ENCODE data around the gene TMEM69. TPM values are rescaled to one million over a fixed set of nuclear protein-coding genes. Genes with fewer than 3 reads are reported as not detected.
"Not testable (repeated sequence)": the region's sequence is repeated elsewhere in the genome, so short reads cannot be mapped to it uniquely, and the experiment has no call there.

TMEM69 gene
- total RNA-seq, 1 donor from 2014 or later = 17.0 TPM

DNA sequence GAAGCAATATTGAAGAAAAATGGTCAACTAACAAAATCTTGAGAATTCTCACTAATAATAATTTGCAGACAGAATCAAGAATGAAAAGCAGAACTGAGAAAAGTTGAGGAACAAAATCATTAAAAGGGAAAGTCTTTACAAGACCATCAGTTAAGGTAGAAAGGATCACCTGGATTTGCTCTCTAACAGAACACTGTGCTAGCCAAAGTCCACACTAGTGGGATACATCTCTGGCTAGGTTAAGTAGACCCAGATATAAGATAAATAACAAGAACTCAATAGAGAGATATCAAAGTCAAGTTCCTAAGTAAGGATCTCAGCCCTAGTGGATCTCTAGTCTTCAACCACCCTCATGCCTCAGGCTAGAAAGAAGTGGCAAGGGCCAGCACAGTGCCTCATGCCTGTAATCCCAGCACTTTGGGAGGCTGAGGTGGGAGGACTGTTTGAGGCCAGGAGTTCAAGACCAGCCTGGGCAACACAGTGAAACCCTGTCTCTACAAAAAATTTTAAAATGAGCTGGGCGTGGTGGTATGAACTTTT, 42.9 kb downstream of the TMEM69 start:
- no peak for DNase-seq (ENCODE audit: low spot score)

GRCh38 chr1:45739137-45739536, 51.2 kb downstream of the TMEM69 start:
- no peak for DNase-seq (ENCODE audit: low spot score)

GRCh38 chr1:45739641-45740156, 51.7 kb downstream of the TMEM69 start:
- not testable (repeated sequence) for DNase-seq (ENCODE audit: low spot score)

Other genes starting within 250 kb of the TMEM69 start
- 2.8 TPM for gene TESK2, start 197.0 kb upstream of the TMEM69 start, total RNA-seq
- 2.4 TPM for gene CCDC163, start 188.1 kb upstream of the TMEM69 start, total RNA-seq
- 6.0 TPM for gene MMACHC, start 187.9 kb upstream of the TMEM69 start, total RNA-seq
- 495 TPM for gene PRDX1, start 166.3 kb upstream of the TMEM69 start, total RNA-seq
- gene AKR1A1, start 137.4 kb upstream of the TMEM69 start, total RNA-seq = 132 TPM
- 57.6 TPM for gene NASP, start 104.1 kb upstream of the TMEM69 start, total RNA-seq
- gene CCDC17, start 64.1 kb upstream of the TMEM69 start, total RNA-seq = 2.4 TPM
- gene GPBP1L1, start 1.6 kb upstream of the TMEM69 start, total RNA-seq = 80.2 TPM
- 11.9 TPM for gene IPP, start 62.5 kb downstream of the TMEM69 start, total RNA-seq
- 24.8 TPM for gene MAST2, start 115.4 kb downstream of the TMEM69 start, total RNA-seq

Measured in mesenteric fat pad (tissue), 1 donor.